OCI-LY1 (cell line): ENCODE data around the gene TMED10.

Experiments used
- CTCF ChIP-seq: fragments of 200-600 bp; sonication (generic), shearing (Covaris generic); IDR thresholded peaks from 2 replicates; pipeline ENCODE4 v1.5.1; 2017; ENCODE audit warnings: mild to moderate bottlenecking, antibody characterized with exemption, low read length, moderate library complexity, mixed read lengths
- EZH2 ChIP-seq: fragments of 200-600 bp; sonication (generic), shearing (Covaris generic); IDR thresholded peaks from 2 replicates; pipeline ENCODE4 v1.8.0; 2017; ENCODE audit warnings: borderline replicate concordance, mixed run types, mild to moderate bottlenecking, antibody characterized with exemption, low read length, moderate library complexity, mixed read lengths

- no peak for TF ChIP-seq CTCF
- TF ChIP-seq EZH2: no peak
Measured at GRCh38 chr14:75101491-75101890, 74.9 kb downstream of the TMED10 start.
